ENCODE results near the gene MEIG1.
A peak's percentile ranks its signal among the peaks of the same experiment; 100 is the strongest.
"Not testable (repeated sequence)": the region's sequence is repeated elsewhere in the genome, so short reads cannot be mapped to it uniquely, and the experiment has no call there.

Gene MEIG1

GRCh38 chr10:14993500-14994455 is 34.6 kb downstream of the MEIG1 start:
- not testable (repeated sequence) for H3K79me2 ChIP-seq (ENCODE audit: control insufficient read depth, insufficient read depth, low read length, unreplicated experiment); H3K27me3 ChIP-seq (ENCODE audit: insufficient read depth, low read length); H3K4me3 ChIP-seq (ENCODE audit: low read depth, low read length); H2AFZ ChIP-seq (ENCODE audit: low read length, unreplicated experiment); H3K27ac ChIP-seq (ENCODE audit: low read depth, low read length); H3K36me3 ChIP-seq (ENCODE audit: insufficient read depth, low read length); H3K4me1 ChIP-seq (ENCODE audit: control insufficient read depth, insufficient read depth, low read length, unreplicated experiment)

GRCh38 chr10:14995964-14996565 is 36.9 kb downstream of the MEIG1 start:
- no peaks in the 10 kb centered on the region for H3K4me1 ChIP-seq (ENCODE audit: control insufficient read depth, insufficient read depth, low read length, unreplicated experiment)
- H3K27ac ChIP-seq (ENCODE audit: low read depth, low read length) = no peak overlapping the region
- no peak overlapping the region for H3K4me3 ChIP-seq (ENCODE audit: low read depth, low read length)
- H3K36me3 ChIP-seq (ENCODE audit: insufficient read depth, low read length) = no peaks in the 10 kb centered on the region
- no peak overlapping the region for H2AFZ ChIP-seq (ENCODE audit: low read length, unreplicated experiment)
- H3K27me3 ChIP-seq (ENCODE audit: insufficient read depth, low read length) = no peaks in the 10 kb centered on the region
- no peaks in the 10 kb centered on the region for H3K79me2 ChIP-seq (ENCODE audit: control insufficient read depth, insufficient read depth, low read length, unreplicated experiment)

- not testable (repeated sequence) for H3K79me2 ChIP-seq (ENCODE audit: control insufficient read depth, insufficient read depth, low read length, unreplicated experiment); H3K4me3 ChIP-seq (ENCODE audit: low read depth, low read length); H3K36me3 ChIP-seq (ENCODE audit: insufficient read depth, low read length); H3K27ac ChIP-seq (ENCODE audit: low read depth, low read length); H3K27me3 ChIP-seq (ENCODE audit: insufficient read depth, low read length); H2AFZ ChIP-seq (ENCODE audit: low read length, unreplicated experiment); H3K4me1 ChIP-seq (ENCODE audit: control insufficient read depth, insufficient read depth, low read length, unreplicated experiment)
Measured at GRCh38 chr10:15013530-15013929, 54.3 kb downstream of the MEIG1 start.

GRCh38 chr10:15015451-15015850 is 56.3 kb downstream of the MEIG1 start:
- Histone ChIP-seq H3K79me2 (ENCODE audit: control insufficient read depth, insufficient read depth, low read length, unreplicated experiment) (no peaks in the 10 kb centered on the region), H3K36me3 (ENCODE audit: insufficient read depth, low read length) (no peaks in the 10 kb centered on the region), H3K4me3 (ENCODE audit: low read depth, low read length) (no peak overlapping the region), H3K27ac (ENCODE audit: low read depth, low read length) (no peak overlapping the region), H3K4me1 (ENCODE audit: control insufficient read depth, insufficient read depth, low read length, unreplicated experiment) (peaks cover 5% of the 10 kb centered on the region), H2AFZ (ENCODE audit: low read length, unreplicated experiment) (no peak overlapping the region), H3K27me3 (ENCODE audit: insufficient read depth, low read length) (no peaks in the 10 kb centered on the region)

GRCh38 chr10:15020966-15021365 is 61.8 kb downstream of the MEIG1 start:
- not testable (repeated sequence) for H3K79me2 ChIP-seq (ENCODE audit: control insufficient read depth, insufficient read depth, low read length, unreplicated experiment); H3K36me3 ChIP-seq (ENCODE audit: insufficient read depth, low read length); H3K4me3 ChIP-seq (ENCODE audit: low read depth, low read length); H3K27me3 ChIP-seq (ENCODE audit: insufficient read depth, low read length)
- Histone ChIP-seq H3K27ac (ENCODE audit: low read depth, low read length) (0 out of 2 replicates have a peak overlapping the region, but pooled peaks have one; percentile 10), H3K4me1 (ENCODE audit: control insufficient read depth, insufficient read depth, low read length, unreplicated experiment) (peaks cover 11% of the 10 kb centered on the region), H2AFZ (ENCODE audit: low read length, unreplicated experiment) (peak overlapping the region; percentile 44)

All from ACC112 (cell line).